GM12874 (cell line): Measurements from ENCODE around the gene SZT2.

ENCODE experiments used
- TF ChIP-seq, protein P1 (sequence below): IDR thresholded peaks from 2 replicates; pipeline ENCODE4 v1.5.1; 2011; ENCODE audit warnings: low read depth, mild to moderate bottlenecking, control low read depth, low read length, moderate library complexity; ENCODE audit not compliant: insufficient read depth

SZT2 gene

DNA sequence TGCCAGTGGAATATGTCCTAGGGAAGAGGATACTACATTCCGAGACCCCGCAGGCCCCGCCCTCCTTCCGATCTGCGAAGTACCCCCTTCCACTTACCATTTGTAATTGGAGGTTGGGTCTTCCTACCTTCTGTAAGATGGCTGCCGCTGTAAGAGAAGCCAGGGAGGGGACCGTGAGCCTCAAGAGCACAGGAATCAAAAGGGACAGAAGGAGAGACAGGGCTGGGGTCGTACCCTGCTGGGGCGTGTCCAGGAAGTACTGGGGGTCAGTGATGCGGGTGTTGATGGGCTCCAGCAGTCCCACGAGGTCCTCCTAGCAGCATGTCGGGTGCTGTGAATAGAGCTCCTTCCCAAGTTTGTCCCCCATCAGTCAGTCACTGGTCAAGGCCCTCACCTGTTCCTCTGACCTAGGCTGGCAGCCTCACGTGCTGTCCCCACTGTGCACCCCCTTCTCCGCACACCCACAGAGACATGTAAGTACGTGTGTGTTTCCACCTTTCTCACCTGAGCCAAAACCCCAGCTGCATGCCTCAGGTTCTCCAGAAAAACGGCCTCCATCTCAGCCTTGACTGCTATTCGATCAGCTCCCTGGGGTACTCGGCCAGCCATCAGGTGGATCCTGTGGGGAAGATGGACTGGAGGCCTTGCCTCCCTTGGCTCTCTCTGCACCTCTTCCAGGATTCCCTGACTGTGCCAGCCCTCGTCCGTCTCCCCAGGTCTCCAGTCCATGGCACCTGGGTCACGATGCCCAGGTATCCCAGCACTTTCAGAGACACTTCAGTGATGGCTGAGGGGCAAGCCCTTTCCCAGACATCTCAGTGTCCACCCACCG is 62.2 kb downstream of the SZT2 start:
- TF ChIP-seq, protein P1, sequence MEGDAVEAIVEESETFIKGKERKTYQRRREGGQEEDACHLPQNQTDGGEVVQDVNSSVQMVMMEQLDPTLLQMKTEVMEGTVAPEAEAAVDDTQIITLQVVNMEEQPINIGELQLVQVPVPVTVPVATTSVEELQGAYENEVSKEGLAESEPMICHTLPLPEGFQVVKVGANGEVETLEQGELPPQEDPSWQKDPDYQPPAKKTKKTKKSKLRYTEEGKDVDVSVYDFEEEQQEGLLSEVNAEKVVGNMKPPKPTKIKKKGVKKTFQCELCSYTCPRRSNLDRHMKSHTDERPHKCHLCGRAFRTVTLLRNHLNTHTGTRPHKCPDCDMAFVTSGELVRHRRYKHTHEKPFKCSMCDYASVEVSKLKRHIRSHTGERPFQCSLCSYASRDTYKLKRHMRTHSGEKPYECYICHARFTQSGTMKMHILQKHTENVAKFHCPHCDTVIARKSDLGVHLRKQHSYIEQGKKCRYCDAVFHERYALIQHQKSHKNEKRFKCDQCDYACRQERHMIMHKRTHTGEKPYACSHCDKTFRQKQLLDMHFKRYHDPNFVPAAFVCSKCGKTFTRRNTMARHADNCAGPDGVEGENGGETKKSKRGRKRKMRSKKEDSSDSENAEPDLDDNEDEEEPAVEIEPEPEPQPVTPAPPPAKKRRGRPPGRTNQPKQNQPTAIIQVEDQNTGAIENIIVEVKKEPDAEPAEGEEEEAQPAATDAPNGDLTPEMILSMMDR, result no peak

DNA sequence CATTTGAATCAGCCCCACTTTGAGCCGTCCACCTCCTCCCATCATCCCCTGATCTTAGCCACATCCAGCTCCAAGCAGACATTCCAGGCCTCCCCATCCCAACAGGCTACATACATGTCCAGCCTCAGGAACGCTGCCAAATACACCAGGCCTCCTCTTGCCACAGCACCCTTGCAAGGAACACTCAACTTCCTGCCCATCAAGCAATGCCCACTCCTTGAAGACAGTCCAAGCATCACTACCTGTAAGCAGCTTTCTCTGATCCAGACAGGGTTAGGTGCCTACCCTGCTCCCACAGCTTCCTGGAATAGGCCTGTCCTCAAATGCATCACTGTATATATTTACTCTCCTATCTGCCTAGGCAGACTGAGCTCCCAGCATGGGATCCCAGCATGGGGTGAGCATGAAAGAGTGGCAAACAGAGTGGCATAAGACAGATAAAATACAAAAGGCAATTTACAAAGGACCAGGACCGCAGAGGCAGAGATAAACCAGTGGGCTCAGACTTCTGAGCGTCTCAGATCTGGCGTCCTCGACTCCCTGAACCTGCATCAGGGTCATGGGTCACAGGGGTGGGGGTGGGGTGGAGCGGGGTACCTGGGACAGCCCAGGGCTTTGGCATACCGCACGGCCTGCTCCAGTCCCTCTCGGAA is 63.2 kb downstream of the SZT2 start:
- TF ChIP-seq, protein P1, result no peak

DNA sequence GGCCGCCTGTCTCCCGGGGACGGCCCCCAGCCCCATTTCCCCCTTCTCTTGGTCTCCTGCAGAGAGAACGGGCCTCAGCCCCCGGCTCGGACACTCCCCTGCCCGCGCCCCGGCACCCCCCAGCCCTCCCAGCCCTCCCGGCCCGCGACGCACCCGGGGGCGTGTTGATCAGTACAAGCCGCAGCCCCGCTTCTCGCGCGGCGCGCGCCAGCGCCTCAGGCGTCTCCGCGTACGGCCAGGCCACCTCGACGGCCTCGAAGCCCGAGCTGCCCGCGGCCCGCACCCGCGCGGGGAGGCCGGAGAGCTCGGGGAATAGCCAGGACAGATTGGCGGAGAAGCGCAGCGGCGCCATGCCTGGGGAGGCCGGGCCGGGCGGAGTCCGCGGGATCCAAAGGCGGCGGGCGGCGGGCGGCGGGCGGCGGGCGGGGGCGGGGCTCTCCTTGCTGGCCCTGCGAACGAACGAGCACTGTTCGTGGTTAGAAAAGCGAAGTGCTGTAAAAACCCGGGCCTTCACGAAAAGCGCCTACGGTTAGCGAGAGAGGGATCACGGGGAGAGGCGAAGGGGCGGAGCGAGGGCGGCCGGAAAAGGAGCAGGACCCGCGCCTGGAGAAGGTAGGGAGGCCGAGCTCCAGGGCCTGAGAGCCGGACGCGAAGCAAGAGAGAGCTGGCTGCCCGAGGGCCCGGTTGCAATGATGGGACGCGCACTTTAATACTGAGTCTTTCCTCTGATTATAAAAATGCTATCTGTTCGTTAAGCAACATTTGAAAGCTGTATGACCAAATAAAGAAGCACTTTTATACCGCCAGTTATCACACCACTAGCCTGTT is 64.0 kb downstream of the SZT2 start, which contains the start of gene HYI:
Gene HYI, minus strand, starts transcription at position 490 of the 828 bp plus-strand sequence. Its CDS starts 138 bp downstream, at position 352.
- TF ChIP-seq, protein P1, result no peak

DNA sequence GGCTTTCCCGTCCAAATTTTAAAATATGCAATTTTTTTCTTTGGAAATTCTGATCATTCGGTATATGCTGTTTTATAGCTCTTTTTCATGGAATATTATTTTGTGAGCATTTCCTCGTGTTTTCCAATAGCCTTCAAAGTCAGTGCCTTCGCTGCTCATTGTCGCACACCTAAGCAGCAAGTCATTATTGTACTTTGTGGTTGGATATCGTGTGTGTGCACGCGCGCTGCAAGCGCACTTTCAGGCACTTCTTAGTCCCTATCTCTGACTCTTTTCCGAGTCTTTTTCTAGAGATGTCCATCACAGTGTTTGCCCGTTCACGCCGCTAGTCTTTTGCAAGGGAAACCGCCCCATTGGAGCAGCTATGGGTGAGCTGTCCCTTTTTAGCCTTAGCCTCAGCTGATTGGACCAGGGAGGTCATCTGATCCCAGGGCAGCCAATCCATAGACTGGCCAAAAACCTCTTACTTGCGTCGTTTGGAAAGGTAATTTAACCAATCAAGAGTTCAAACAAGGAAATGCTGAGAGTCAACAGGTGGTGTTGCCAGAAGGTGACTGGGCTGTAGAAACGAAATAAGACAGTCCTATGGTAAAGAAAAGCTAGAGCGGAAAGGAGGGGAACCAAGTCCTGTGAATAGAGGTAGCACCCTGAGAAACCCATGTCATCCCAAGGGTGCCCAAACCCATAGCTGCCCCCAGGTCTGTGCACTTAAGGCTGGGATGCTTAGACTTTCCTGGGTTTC is 64.7 kb downstream of the SZT2 start:
- TF ChIP-seq, protein P1, result no peak

DNA sequence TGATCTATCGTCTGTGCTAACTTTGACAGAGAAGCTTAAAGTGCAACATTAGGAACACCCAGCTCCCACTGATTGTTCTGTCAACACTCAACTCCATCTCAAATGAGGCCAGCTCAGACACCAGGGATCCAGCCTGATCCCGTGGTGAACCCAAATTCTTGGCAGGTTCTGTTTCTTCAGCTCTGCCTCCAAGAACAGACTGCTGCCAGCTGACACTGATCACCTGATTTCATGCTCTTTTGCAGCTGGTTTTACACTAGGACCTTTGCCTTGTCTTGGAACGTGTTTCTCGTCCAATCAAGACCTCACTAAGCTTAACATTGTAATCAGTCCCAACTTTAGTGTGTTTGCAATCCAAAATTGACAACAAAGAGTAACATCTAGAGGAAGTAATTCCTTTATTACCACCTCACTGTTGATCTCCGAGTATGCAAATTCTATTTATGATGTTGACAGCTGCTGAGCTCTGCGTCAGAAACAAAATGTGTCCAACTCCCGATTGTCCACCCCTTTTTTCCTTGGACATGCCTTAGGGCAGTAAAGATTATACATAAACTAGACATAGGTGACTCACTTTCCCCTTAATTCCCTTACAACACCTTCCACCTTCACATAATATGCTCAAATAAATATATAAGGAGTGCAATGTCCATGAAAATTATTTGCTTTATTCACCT is 65.7 kb downstream of the SZT2 start:
- TF ChIP-seq, protein P1, result no peak

DNA sequence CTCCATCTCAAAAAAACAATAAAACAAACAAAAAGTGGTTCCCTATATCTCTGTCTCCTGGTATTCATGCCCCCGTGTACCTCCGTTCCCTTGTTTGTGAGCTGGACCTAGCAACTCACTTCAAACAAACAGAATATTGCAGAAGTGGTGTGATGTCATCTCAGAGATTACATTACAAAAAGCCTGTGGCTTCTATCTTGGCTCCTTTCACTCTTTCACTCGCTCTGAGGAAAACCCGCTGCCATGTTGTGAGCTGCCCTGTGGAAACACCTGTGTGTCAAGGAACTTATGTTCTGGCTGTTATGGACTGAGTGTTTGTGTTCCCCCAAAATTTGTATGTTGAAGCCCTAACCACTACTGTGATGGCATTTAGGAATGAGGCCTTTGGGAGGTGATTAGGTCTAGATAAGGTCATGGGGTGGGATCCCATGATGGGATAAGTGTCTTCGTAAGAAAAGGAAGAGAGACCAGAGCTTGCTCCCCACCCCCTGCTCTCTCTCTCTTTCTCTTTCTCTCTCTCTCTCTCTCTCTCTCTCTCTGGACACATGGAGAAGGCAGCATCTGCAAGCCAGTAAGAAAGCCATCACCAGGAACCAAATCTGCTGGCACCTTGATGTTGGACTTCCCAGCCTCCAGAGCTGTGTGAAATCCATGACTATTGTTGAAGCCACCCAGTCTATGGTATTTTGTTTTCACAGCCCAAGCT is 71.4 kb downstream of the SZT2 start:
- TF ChIP-seq, protein P1, result no peak
